Transverse colon (tissue), 4 donors: ENCODE data around the gene PHB1. TPM values are rescaled to one million over a fixed set of nuclear protein-coding genes. Genes with fewer than 3 reads are reported as not detected.

Experiments used
- DNase-seq: peaks from one replicate; pipeline ENCODE4 v3.0.0-alpha.2; 2019
- H3K27ac ChIP-seq, 4 donors: fragments of 200-600 bp; sonication (generic); 2 replicates each; pipeline ENCODE4 v1.5.1; 2016 to 2018; ENCODE audit warnings: inconsistent platforms in 4 of 4
- H3K27me3 ChIP-seq: fragments of 200-600 bp; sonication (generic); 2 replicates; pipeline ENCODE4 v1.5.1; 2017; ENCODE audit warnings: inconsistent platforms
- H3K36me3 ChIP-seq, 4 donors: fragments of 200-600 bp; sonication (generic); 2 replicates each; pipeline ENCODE4 v1.5.1; 2017 to 2019; ENCODE audit warnings: inconsistent platforms in 4 of 4
- H3K4me1 ChIP-seq, 4 donors: fragments of 200-600 bp; sonication (generic); 2 replicates each; pipeline ENCODE4 v1.5.1; 2017 to 2020; ENCODE audit warnings: inconsistent platforms in 4 of 4
- H3K4me3 ChIP-seq, 4 donors: fragments of 200-600 bp; sonication (generic); 1 replicate in 1 of 4; 2 replicates in 3 of 4; pipeline versions ENCODE4 v1.5.1 to v1.6.1; 2017 to 2019; ENCODE audit warnings: inconsistent platforms in 4 of 4
- H3K9me3 ChIP-seq, 2 donors: fragments of 200-600 bp; sonication (generic); 2 replicates each; pipeline ENCODE4 v1.5.1; 2017 to 2019; ENCODE audit warnings: inconsistent platforms in 2 of 2
- EP300 ChIP-seq: sonication (generic); formaldehyde crosslinking; IDR thresholded peaks from one replicate; pipeline ENCODE4 v1.6.1; 2017; ENCODE audit warnings: antibody characterized with exemption, low read depth
- POLR2A ChIP-seq: fragments of 450-650 bp; IDR thresholded peaks from one replicate; pipeline ENCODE4 v1.6.1; 2016; ENCODE audit warnings: antibody characterized with exemption, mild to moderate bottlenecking, moderate library complexity
- POLR2AphosphoS5 ChIP-seq, 3 donors: sonication (generic); formaldehyde crosslinking; IDR thresholded peaks; one replicate each; pipeline ENCODE4 v1.6.1; 2016; ENCODE audit warnings: antibody characterized with exemption in 3 of 3
- WGBS, 2 donors: methylation state at CpG; one replicate each; pipeline ENCODE4 v1.1.5; 2018; ENCODE audit warnings: low coverage in 1 of 2; 5-methylcytosine and 5-hydroxymethylcytosine counted together
- in situ Hi-C, 4 donors: fragments of 200-750 bp; cut with MboI; loops; one replicate each; pipeline versions ENCODE4 v1.15.0 to v1.15.1; 2017; ENCODE audit warnings: low sequenced_read_pairs in 3 of 4, low pct_ligation_motif_present in 1 of 4, low pct_unique_long_range_greater_than_20kb in 1 of 4
- intact Hi-C: fragments of 100-400 bp; cut with DNase I; formaldehyde crosslinking; loops from one replicate; pipeline ENCODE4 v1.15.1; 2023; ENCODE audit warnings: low total_unique reads
- total RNA-seq, 4 donors: library from RNA; depleted of rRNA; stranded (reverse); fragments of >200 nt; gene quantifications; one replicate each; pipeline ENCODE4 v1.1.0, GENCODE V29; 2016
- TF ChIP-seq, protein P1 (sequence below), 5 experiments: fragments of 200-600 bp in 3 of 5; fragments of 450-650 bp in 2 of 5; sonication (generic) in 3 of 5; IDR thresholded peaks; 1 replicate in 2 of 5; 2 replicates in 3 of 5; pipeline ENCODE4 v1.5.1; 2016 to 2017; ENCODE audit warnings: antibody characterized with exemption in 5 of 5, inconsistent platforms in 3 of 5, mild to moderate bottlenecking in 2 of 5, moderate library complexity in 1 of 5

Gene PHB1
- total RNA-seq, 4 donors from 2014 or later, result 40.8 to 114 (median 74.4) TPM

DNA sequence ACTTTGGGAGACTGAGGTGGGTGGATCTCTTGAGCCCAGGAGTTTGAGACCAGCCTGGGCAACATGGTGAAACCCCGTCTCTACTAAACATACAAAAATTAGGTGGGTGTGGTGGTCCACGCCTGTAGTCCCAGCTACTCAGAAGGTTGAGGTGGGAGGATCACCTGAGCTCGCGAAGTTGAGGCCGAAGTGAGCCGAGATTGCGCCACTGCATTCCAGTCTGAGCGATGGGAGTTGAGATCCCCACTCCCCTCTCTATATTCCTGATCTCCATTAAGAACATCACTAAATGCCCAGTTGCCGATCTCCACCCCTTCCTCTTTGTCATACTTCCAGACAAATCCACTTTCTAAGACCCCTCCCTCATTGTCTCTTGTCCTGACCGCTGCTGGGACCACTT is 28.3 kb downstream of the PHB1 start:
- Histone ChIP-seq H3K4me3 (no peak overlapping the region), H3K27ac (no peak overlapping the region), H3K36me3 (no peaks in the 10 kb centered on the region), H3K27me3 (no peaks in the 10 kb centered on the region), H3K9me3 (no peaks in the 10 kb centered on the region), H3K4me1 (peaks cover 12 to 28% (median 14%) of the 10 kb centered on the region in 4 donors)
- TF ChIP-seq, protein P1, sequence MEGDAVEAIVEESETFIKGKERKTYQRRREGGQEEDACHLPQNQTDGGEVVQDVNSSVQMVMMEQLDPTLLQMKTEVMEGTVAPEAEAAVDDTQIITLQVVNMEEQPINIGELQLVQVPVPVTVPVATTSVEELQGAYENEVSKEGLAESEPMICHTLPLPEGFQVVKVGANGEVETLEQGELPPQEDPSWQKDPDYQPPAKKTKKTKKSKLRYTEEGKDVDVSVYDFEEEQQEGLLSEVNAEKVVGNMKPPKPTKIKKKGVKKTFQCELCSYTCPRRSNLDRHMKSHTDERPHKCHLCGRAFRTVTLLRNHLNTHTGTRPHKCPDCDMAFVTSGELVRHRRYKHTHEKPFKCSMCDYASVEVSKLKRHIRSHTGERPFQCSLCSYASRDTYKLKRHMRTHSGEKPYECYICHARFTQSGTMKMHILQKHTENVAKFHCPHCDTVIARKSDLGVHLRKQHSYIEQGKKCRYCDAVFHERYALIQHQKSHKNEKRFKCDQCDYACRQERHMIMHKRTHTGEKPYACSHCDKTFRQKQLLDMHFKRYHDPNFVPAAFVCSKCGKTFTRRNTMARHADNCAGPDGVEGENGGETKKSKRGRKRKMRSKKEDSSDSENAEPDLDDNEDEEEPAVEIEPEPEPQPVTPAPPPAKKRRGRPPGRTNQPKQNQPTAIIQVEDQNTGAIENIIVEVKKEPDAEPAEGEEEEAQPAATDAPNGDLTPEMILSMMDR (IDR thresholded peaks at IDR 0.05), result no peak
- TF ChIP-seq POLR2A (no peak), POLR2AphosphoS5 (IDR thresholded peaks at IDR 0.05) (no peak), EP300 (no peak)
- no peak for DNase-seq
- in situ Hi-C loops, result loop anchor here in 1 of 4 donors (10.0 kb wide), 1 partner anchor 72 kb away; no protein-coding TSS in a partner anchor
- 92 to 95% methylated on average over 7 to 10 of the region's 10 CpGs for WGBS, 2 donors
- intact Hi-C loops, result no loop called here

DNA sequence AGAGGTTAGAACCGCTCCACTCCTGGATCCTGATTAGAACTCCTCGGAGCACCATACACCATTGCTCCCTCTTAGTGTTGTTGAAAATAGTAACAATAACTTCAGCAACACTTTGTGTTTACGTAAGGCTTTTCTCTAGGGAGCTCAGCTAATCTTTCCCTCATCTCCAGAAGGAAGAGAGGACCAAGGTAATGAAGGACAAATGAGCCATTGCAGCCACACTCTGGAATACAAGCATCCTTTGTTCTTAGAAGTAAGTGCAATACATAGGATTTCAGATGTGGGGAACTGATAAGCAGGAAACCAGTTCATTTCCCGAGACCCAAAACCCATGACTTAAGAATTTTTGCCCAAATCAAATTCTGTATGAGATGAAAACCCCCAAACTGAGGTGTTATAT is 29.7 kb downstream of the PHB1 start:
- in situ Hi-C loops, result loop anchor here in 1 of 4 donors (10.0 kb wide), 1 partner anchor 70 kb away; no protein-coding TSS in a partner anchor
- WGBS, 2 donors, result 92 to 93% methylated on average over 4 of the region's 4 CpGs
- Histone ChIP-seq H3K27me3 (no peaks in the 10 kb centered on the region), H3K4me1 (peaks cover 2 to 14% (median 3%) of the 10 kb centered on the region in 4 donors), H3K27ac (no peak overlapping the region), H3K9me3 (no peaks in the 10 kb centered on the region), H3K4me3 (no peak overlapping the region), H3K36me3 (no peaks in the 10 kb centered on the region)
- intact Hi-C loops, result no loop called here
- TF ChIP-seq POLR2AphosphoS5 (IDR thresholded peaks at IDR 0.05) (no peak), EP300 (no peak), POLR2A (no peak)
- TF ChIP-seq, protein P1 (IDR thresholded peaks at IDR 0.05), result no peak
- DNase-seq, result no peak

DNA sequence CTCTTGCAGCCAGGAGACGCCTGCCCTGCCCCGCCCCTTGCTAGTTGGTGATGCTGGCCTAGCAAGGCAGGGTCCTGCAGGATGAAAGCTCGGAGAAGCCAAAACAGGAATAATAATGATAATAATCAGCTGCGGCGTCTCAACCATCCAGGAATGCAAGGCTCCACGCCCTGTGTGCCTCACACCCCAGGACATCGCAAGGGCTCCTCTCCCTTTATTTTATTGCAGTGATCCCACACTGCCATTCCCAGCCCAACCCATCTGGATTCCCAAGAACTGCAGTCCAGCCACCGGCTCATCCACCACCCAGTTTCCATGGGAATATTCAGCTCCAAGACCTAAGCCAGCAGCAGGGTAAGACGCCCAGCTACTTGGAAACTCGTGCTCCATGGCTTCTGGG is 31.6 kb downstream of the PHB1 start:
- Histone ChIP-seq H3K36me3 (no peaks in the 10 kb centered on the region), H3K4me3 (no peak overlapping the region), H3K9me3 (no peaks in the 10 kb centered on the region), H3K27me3 (no peaks in the 10 kb centered on the region), H3K4me1 (no peaks in the 10 kb centered on the region), H3K27ac (no peak overlapping the region)
- DNase-seq, result no peak
- in situ Hi-C loops (loop anchor here in 1 of 4 donors (10.0 kb wide), 1 partner anchor 68 kb away; no protein-coding TSS in a partner anchor), intact Hi-C loops (no loop called here)
- WGBS, 2 donors, result 82 to 90% methylated on average over 5 to 10 of the region's 10 CpGs
- TF ChIP-seq, protein P1 (IDR thresholded peaks at IDR 0.05), result no peak
- no peak for TF ChIP-seq POLR2A
- no peak for TF ChIP-seq POLR2AphosphoS5 (IDR thresholded peaks at IDR 0.05)
- no peak for TF ChIP-seq EP300

DNA sequence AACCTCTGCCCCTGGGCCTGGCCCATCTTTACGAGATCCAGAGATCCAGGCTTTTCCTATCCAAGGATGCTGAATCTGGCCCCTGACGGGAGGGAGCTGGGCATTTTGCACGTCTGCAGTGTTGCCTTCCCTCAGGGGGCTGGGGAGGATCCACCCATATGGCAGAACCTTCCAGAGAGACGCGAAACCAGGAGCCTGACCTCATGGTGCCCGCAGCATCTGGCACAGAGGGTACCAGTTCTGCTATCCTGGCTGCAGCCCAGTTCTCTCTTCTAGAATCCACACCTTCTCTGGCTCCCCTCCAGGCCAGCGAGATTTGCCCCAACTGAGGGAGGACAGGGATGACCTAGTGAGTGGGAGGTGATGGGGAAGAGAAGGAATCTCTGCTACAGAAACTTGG is 32.1 kb downstream of the PHB1 start:
- in situ Hi-C loops, result loop anchor here in 1 of 4 donors (10.0 kb wide), 1 partner anchor 68 kb away; no protein-coding TSS in a partner anchor
- Histone ChIP-seq H3K4me3 (no peak overlapping the region), H3K4me1 (no peaks in the 10 kb centered on the region), H3K27me3 (no peaks in the 10 kb centered on the region), H3K36me3 (no peaks in the 10 kb centered on the region), H3K9me3 (no peaks in the 10 kb centered on the region), H3K27ac (peak overlapping the region in 3 of 4 donors; percentile 48 to 62 (median 58))
- no peak for DNase-seq
- TF ChIP-seq EP300, result no peak
- no peak for TF ChIP-seq POLR2A
- no peak for TF ChIP-seq POLR2AphosphoS5 (IDR thresholded peaks at IDR 0.05)
- TF ChIP-seq, protein P1 (IDR thresholded peaks at IDR 0.05), result no peak
- 75% methylated on average over 7 of the region's 7 CpGs; no CpG with 5 or more reads in 1 of the 2 donors for WGBS, 2 donors
- intact Hi-C loops, result no loop called here
